ENCODE data around the gene UROC1. TPM values are rescaled to one million over a fixed set of nuclear protein-coding genes. Genes with fewer than 3 reads are reported as not detected.

Gene UROC1
- total and polyA plus RNA-seq, 2 donors (not counting 1 experiment from before 2014, with no cell fraction given) = not detected

- ATAC-seq (ENCODE audit: low read depth) (no peak), DNase-seq (no peak)
- H3K4me1 ChIP-seq (ENCODE audit: control insufficient read depth in 2 of 2, insufficient read depth in 2 of 2, low read length in 2 of 2) = peaks cover 5 to 6% of the 10 kb centered on the region in 2 donors
- H3K9ac ChIP-seq (ENCODE audit: low read length) = no peak overlapping the region
- H3K79me2 ChIP-seq (ENCODE audit: control insufficient read depth, insufficient read depth, low read length) = no peaks in the 10 kb centered on the region
- Mint-ChIP-seq H3K27me3 (peaks cover 5% of the 10 kb centered on the region), H3K9me3 (ENCODE audit: insufficient read depth) (no peaks in the 10 kb centered on the region), H3K4me3 (no peak overlapping the region), H3K4me1 (peaks cover 5% of the 10 kb centered on the region), H3K27ac (no peak overlapping the region)
- ChIA-PET CTCF (interaction anchor here (0.7 kb wide), 1 partner anchor 11 kb away, joined by 3 read pairs; no protein-coding TSS in a partner anchor), POLR2A (no interaction called here)
- WGBS (ENCODE audit: insufficient coverage) = 93% methylated on average over 6 of the region's 6 CpGs
- no peak overlapping the region for H3K27ac ChIP-seq (ENCODE audit: low read length in 2 of 2)
- H3K4me3 ChIP-seq (ENCODE audit: control extremely low read depth in 1 of 5, extremely low read depth in 1 of 5, insufficient read depth in 1 of 5, low read depth in 2 of 5, low read length in 4 of 5) = no peak overlapping the region
- no peaks in the 10 kb centered on the region for H3K36me3 ChIP-seq (replicated peaks in 1 of 2; ENCODE audit: control extremely low read depth in 1 of 2, control insufficient read depth in 1 of 2, extremely low read depth in 1 of 2, insufficient read depth in 2 of 2, low read length in 1 of 2)
- no peak for TF ChIP-seq CTCF (IDR thresholded peaks at IDR 0.05)
- TF ChIP-seq EZH2 (IDR thresholded peaks at IDR 0.05; ENCODE audit: borderline replicate concordance, insufficient read depth, low read depth, low read length, poor library complexity, severe bottlenecking) = no peak
- H2AFZ ChIP-seq (ENCODE audit: insufficient read depth, low read depth, low read length, poor library complexity, severe bottlenecking) = no peak overlapping the region
- H3K4me2 ChIP-seq (replicated peaks; ENCODE audit: low read depth, low read length, poor library complexity, severe bottlenecking) = no peak overlapping the region
- no peaks in the 10 kb centered on the region for H3K27me3 ChIP-seq (replicated peaks in 1 of 4; ENCODE audit: control extremely low read depth in 1 of 4, control insufficient read depth in 3 of 4, insufficient read depth in 4 of 4, low read length in 3 of 4)
- intact Hi-C loops (cut with micrococcal nuclease) = no loop called here
- H4K20me1 ChIP-seq (ENCODE audit: control insufficient read depth, insufficient read depth, low read length, poor library complexity, severe bottlenecking) = no peaks in the 10 kb centered on the region
- H3K9me3 ChIP-seq (ENCODE audit: control extremely low read depth in 1 of 3, control insufficient read depth in 2 of 3, insufficient read depth in 1 of 3, low read length in 2 of 3) = no peaks in the 10 kb centered on the region
These were observed 27.0 kb downstream of the UROC1 start for GRCh38 chr3:126490619-126491018.

GRCh38 chr3:126488886-126489569 lies 28.5 kb downstream of the UROC1 start:
- Histone ChIP-seq H3K36me3 (replicated peaks in 1 of 2; ENCODE audit: control extremely low read depth in 1 of 2, control insufficient read depth in 1 of 2, extremely low read depth in 1 of 2, insufficient read depth in 2 of 2, low read length in 1 of 2) (no peaks in the 10 kb centered on the region), H3K4me3 (ENCODE audit: control extremely low read depth in 1 of 5, extremely low read depth in 1 of 5, insufficient read depth in 1 of 5, low read depth in 2 of 5, low read length in 4 of 5) (no peak overlapping the region), H3K4me2 (replicated peaks; ENCODE audit: low read depth, low read length, poor library complexity, severe bottlenecking) (no peak overlapping the region), H3K9me3 (ENCODE audit: control extremely low read depth in 1 of 3, control insufficient read depth in 2 of 3, insufficient read depth in 1 of 3, low read length in 2 of 3) (no peaks in the 10 kb centered on the region), H4K20me1 (ENCODE audit: control insufficient read depth, insufficient read depth, low read length, poor library complexity, severe bottlenecking) (no peaks in the 10 kb centered on the region), H3K27me3 (replicated peaks in 1 of 4; ENCODE audit: control extremely low read depth in 1 of 4, control insufficient read depth in 3 of 4, insufficient read depth in 4 of 4, low read length in 3 of 4) (no peaks in the 10 kb centered on the region), H3K4me1 (ENCODE audit: control insufficient read depth in 2 of 2, insufficient read depth in 2 of 2, low read length in 2 of 2) (peaks cover 5 to 6% of the 10 kb centered on the region in 2 donors), H2AFZ (ENCODE audit: insufficient read depth, low read depth, low read length, poor library complexity, severe bottlenecking) (no peak overlapping the region), H3K79me2 (ENCODE audit: control insufficient read depth, insufficient read depth, low read length) (no peaks in the 10 kb centered on the region), H3K9ac (ENCODE audit: low read length) (no peak overlapping the region), H3K27ac (ENCODE audit: low read length in 2 of 2) (no peak overlapping the region)
- intact Hi-C loops (cut with micrococcal nuclease) = no loop called here
- Mint-ChIP-seq H3K4me1 (peaks cover 5% of the 10 kb centered on the region), H3K4me3 (no peak overlapping the region), H3K27me3 (peaks cover 9% of the 10 kb centered on the region), H3K9me3 (ENCODE audit: insufficient read depth) (no peaks in the 10 kb centered on the region), H3K27ac (no peak overlapping the region)
- DNase-seq (no peak), ATAC-seq (ENCODE audit: low read depth) (no peak)
- 94% methylated on average over 8 of the region's 16 CpGs for WGBS (ENCODE audit: insufficient coverage)
- ChIA-PET POLR2A (no interaction called here), CTCF (interaction anchor here (0.9 kb wide), 1 partner anchor 17 kb away, joined by 3 read pairs; no protein-coding TSS in a partner anchor)
- TF ChIP-seq CTCF (IDR thresholded peaks at IDR 0.05) = no peak
- no peak for TF ChIP-seq EZH2 (IDR thresholded peaks at IDR 0.05; ENCODE audit: borderline replicate concordance, insufficient read depth, low read depth, low read length, poor library complexity, severe bottlenecking)
